Stimulated activated CD4-positive, alpha-beta T cell treated with anti-CD3 and anti-CD28 coated beads, Interleukin-4, amount 100 ng/mL, for 1 hour (primary cell): ENCODE measurements around the gene TRMT1.
"Not testable (repeated sequence)": the region's sequence is repeated elsewhere in the genome, so short reads cannot be mapped to it uniquely, and the experiment has no call there.

Source experiments
- DNase-seq: peaks from one replicate; pipeline ENCODE4 v3.0.0-alpha.2; 2020

Gene TRMT1

GRCh38 chr19:13116282-13117175 lies at the start of gene TRMT1:
TSS of gene TRMT1 (minus strand) at chr19:13116740. CDS start at chr19:13116399, 341 bp downstream.
- DNase-seq = peak; percentile 94

DNA sequence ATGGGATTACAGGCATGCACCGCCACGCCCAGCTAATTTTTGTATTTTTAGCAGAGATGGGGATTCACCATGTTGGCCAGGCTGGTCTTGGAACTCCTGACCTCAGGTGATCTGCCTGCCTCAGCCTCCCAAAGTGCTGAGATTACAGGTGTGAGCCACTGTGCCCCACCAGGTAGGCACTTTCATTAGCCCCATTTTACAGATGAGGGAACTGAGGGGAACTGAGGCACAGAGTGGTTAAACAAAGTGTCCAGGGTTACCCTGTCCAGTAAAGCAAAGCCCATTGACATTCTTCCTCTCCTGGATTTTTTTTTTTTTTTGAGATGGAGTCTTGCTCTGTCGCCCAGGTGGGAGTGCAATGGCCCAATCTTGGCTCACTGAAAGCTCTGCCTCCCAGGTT lies 49.6 kb upstream of the TRMT1 start:
- not testable (repeated sequence) for DNase-seq

GRCh38 chr19:13165162-13165997 lies 48.8 kb upstream of the TRMT1 start:
- no peak for DNase-seq

GRCh38 chr19:13164343-13165161 lies 48.0 kb upstream of the TRMT1 start:
- no peak for DNase-seq

- DNase-seq = peak; percentile 42
Observed at GRCh38 chr19:13163609-13164342, 47.2 kb upstream of the TRMT1 start.

DNA sequence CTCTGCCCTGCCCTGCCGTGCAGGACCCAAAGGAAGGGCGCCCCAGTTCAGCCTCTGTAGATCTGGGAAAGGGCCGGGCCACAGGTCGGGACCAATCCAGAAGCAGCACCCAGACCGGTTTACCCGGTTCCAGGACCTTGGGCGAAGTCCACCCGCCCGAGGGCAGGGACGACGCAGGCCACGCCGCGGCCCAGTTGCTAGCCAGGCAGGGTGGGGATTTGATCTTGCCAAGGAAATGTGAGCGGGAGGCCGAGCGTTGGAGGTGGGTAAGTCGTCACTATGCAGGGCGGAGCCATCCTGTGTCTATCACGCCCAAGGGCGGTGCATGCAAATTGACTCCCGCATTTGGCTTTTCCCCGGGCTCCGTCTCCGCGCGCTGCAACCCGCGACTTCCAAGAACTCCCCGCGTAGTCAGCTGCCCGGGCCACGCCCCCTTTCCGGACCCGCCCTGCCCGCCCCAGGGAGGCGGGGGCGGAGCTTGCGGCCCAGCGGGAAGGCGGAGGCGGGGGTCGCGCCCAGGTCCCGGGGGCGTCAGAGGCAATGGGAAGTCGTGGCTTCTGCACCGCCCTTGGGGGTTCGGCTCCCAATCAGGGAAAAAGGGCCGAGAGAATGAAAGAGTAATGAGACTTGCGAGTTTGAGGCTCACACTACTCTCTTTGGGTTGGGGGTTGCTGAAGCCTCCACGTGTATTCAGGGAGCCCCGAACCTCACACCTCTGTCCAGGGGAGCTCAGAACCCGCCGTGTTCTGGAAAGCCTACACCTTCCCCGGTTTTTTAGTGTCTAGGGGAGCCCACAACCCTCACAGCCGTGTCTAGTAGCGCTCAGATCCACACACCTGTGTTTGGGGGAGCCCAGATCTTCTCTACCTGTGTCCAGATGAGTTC lies 46.4 kb upstream of the TRMT1 start:
- peak; percentile 86 for DNase-seq

DNA sequence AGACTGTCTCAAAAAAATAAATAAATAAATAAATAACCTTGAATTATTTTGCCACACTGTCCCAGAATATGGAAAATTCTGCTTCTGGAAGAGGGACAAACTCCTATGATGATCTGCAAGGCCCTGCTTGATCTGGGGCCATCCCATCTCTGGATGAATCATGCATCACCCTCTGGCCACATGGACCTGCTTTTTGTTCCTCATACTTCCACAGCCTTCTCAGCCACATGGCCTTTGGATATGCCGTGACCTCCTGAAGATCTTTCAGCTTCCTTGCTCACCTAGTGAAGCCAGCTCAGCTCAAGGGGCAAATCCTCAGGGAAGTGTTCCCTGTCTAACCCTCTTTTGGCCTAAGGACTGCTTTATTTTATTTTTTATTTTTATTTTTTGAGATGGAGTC lies 44.0 kb upstream of the TRMT1 start:
- no peak for DNase-seq

- DNase-seq = no peak
Observed at GRCh38 chr19:13159713-13160112, 43.2 kb upstream of the TRMT1 start.

GRCh38 chr19:13155472-13156359 lies 39.2 kb upstream of the TRMT1 start:
- DNase-seq = peak; percentile 70

DNA sequence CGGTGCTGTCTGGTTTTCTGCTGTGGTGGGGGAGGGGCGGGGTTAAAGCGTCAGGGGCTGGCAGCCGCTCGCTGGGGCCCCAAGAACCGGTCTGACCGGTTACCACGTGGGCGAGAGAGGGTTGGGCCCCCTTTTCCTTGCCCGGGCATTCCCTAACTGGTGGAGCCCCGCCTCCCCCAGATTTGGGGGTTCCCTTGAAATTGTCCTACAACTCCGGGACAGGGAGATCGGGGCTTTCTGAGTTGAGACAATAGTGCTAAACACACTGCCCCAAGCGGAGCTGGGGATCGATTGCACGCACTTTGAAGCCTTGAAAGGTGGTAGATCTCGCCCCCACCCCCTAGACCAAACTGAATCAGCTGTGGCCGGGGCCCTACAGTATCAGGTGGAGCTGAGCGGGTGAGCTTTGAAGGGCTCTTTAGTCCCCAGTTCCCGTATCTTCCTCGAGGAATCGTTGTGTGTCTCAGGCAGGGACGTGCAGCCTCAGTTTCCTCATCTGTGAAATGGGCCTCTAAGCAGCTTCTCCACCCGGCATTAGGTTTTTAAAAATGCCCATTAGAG lies 38.5 kb upstream of the TRMT1 start:
- peak; percentile 78 for DNase-seq

- DNase-seq = peak; percentile 64
Observed at GRCh38 chr19:13154241-13154778, 37.8 kb upstream of the TRMT1 start.

DNA sequence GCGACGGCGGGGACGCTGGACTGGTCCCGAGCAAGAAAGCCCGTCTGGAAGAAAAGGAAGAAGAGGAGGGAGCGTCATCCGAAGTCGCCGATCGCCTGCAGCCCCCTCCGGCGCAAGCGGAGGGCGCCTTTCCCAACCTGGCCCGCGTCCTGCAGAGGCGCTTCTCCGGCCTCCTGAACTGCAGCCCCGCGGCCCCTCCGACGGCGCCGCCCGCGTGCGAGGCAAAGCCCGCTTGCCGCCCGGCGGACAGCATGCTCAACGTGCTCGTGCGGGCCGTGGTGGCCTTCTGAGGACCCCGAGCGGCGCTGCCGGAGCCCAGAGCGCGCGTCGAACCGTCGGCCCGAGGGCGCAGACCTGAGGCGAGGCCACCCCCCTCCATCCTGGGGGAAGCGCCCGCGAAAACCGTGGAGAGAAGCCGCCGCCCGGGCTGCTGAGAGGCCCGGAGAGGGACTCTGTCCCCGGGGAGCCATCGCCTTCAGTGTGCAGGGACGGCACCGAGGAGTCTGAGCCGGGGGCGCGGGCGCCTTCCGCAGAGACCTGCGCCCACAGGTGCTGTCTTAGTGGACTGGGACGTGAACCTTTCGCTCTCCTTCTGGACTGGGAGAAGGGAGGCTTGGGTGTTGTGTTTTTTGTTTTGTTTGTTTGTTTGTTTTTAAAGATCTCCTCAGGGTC lies 37.2 kb upstream of the TRMT1 start:
- peak; percentile 35 for DNase-seq

GRCh38 chr19:13152974-13153568 lies 36.5 kb upstream of the TRMT1 start:
- DNase-seq = peak; percentile 94

GRCh38 chr19:13152356-13152973 lies 35.9 kb upstream of the TRMT1 start:
- no peak for DNase-seq

DNA sequence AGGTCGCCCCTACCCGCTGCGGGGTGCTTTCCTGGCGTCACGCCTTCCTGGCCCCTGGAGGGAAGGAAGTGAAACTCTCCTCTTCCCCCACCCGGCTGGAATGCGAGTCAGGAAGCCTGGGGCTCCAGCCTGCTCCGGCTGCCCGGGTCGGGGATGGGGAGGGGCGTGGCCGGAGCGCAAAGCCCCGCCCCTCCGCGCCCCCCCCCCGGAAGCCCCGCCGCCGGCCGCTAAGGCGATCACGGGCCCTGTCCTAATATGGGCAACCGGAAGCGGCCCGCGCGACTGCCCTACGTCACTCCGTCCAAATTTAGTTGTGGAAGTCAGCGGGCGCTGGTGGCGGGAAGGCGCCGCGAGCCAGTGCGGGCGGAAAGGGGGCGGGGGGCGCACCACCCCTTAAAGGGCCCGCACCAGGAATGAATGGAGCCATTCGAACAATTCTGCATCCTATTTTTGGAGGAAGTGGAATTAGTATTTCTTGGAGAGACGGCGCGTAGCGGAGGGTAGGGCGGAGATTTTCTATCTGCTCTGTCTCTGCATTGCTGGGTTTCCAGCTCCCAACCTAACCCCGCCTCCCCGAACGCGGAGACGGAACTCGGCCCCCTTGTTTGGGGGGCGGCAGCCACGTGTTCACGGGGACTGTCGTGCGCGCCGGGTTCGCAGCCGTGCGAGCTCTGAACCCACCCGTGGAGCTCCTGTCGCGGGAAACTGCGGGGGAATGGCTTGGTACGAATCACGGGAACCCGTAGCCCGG lies 35.2 kb upstream of the TRMT1 start:
- peak; percentile 95 for DNase-seq

GRCh38 chr19:13150931-13151604 lies 34.5 kb upstream of the TRMT1 start:
- peak; percentile 38 for DNase-seq
